Stimulated activated memory B cell treated with anti-CD40 and anti-IgM and Interleukin-4, amounts not matched to agents 10 μg/mL and 1 μg/mL and 100 μg/mL, for 72 hours (primary cell): ENCODE measurements around the gene RFESD.
A peak's percentile ranks its signal among the peaks of the same experiment; 100 is the strongest.

Experiments
- ATAC-seq: fragments of 150-1000 bp; cut with Tn5 transposase; 2 replicates; pipeline ENCODE4 v1.10.0; 2021
- H3K27ac Mint-ChIP-seq: one replicate; pipeline ENCODE4 v1.8.0; 2022; ENCODE audit warnings: mild to moderate bottlenecking, mixed read lengths
- H3K27me3 Mint-ChIP-seq: one replicate; pipeline ENCODE4 v1.8.0; 2022; ENCODE audit warnings: mixed read lengths
- H3K36me3 Mint-ChIP-seq: one replicate; pipeline ENCODE4 v1.8.0; 2022; ENCODE audit warnings: mixed read lengths
- H3K4me1 Mint-ChIP-seq: one replicate; pipeline ENCODE4 v1.8.0; 2022; ENCODE audit warnings: mixed read lengths
- H3K4me3 Mint-ChIP-seq: one replicate; pipeline ENCODE4 v1.8.0; 2022; ENCODE audit warnings: mild to moderate bottlenecking, moderate library complexity, mixed read lengths
- H3K9me3 Mint-ChIP-seq: one replicate; pipeline ENCODE4 v1.8.0; 2022; ENCODE audit warnings: mixed read lengths

RFESD gene

DNA sequence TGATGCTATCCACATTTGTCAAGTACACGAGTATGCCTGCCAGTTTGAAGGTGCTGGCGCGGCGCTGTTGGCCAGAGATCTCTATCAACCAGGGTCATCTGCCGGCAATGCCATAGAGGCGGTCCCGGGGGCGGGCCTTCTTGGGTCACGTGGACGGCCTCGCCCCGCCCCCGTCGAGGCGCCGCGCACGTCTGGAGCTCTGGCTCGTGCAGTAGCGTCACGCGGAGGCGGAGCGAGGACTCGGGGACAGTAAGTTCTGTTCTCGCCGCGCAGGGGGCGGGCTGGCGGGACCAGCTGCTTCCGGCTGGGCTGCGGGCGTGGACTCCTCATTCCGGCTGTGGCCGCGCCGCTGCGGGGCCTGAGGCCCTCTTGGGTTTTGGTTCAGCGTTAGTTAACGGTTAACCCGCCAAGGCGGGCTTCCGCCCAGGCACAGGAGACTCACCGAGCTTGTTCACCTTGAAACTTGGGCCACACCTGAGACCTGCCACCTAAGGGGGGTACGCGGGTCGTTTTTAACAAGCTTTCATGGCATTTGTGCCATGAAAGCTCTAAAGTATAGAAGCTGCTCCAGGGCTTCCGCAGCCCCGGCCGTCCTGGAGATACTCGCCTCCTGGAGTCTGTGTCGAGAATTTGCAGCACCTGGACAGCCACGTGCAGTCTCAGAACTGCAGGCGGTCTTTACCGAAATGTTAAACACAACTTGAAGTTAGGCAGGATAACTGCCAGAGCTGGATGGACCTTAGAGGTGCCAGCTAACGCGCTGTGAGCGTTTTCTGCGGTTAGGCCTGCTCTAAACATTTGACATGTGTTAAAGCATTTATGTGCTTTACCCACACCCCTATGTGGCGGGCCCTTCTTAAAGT is at the start of gene RFESD:
Gene RFESD, plus strand, starts transcription at position 209 of the 863 bp plus-strand sequence. CDS start 5,495 bp downstream, outside the sequence.
- no peaks in the 10 kb centered on the region for H3K27me3 Mint-ChIP-seq
- H3K27ac Mint-ChIP-seq, result peak within 1 kb of the TSS; percentile 88
- H3K4me3 Mint-ChIP-seq, result peak within 1 kb of the TSS; percentile 84
- no peaks in the 10 kb centered on the region for H3K9me3 Mint-ChIP-seq
- peak; percentile 99 for ATAC-seq
- peaks cover 7% of the 10 kb centered on the region for H3K4me1 Mint-ChIP-seq
- H3K36me3 Mint-ChIP-seq, result no peaks in the 10 kb centered on the region

DNA sequence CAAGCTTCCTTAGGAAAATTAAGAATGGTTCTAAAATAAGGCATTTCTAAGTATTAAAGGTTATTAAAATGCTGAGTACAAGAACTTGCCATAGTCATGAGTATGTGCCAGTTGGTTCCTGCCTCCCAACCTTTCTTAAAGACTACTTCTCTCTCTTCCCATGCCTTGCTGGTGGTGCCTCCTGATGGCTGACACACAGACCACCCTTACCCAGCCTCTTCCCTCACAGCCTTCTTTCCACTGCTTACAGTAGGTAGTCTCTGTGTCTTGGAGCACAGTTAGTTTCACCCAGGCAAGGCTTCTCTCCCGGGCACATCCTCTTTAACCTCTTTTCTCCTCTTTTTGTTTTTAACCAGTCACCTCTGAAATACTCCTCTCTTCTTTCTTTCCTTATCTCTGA is 47.3 kb upstream of the RFESD start:
- H3K36me3 Mint-ChIP-seq, result peaks cover 20% of the 10 kb centered on the region
- ATAC-seq, result no peak
- no peaks in the 10 kb centered on the region for H3K27me3 Mint-ChIP-seq
- no peaks in the 10 kb centered on the region for H3K4me1 Mint-ChIP-seq
- no peak overlapping the region for H3K4me3 Mint-ChIP-seq
- no peak overlapping the region for H3K27ac Mint-ChIP-seq
- no peaks in the 10 kb centered on the region for H3K9me3 Mint-ChIP-seq

- Mint-ChIP-seq H3K36me3 (peaks cover 32% of the 10 kb centered on the region), H3K4me1 (no peaks in the 10 kb centered on the region), H3K27me3 (no peaks in the 10 kb centered on the region), H3K4me3 (no peak overlapping the region), H3K9me3 (no peaks in the 10 kb centered on the region), H3K27ac (no peak overlapping the region)
- ATAC-seq, result no peak
Observed at GRCh38 chr5:95600557-95600956, 46.0 kb upstream of the RFESD start.

DNA sequence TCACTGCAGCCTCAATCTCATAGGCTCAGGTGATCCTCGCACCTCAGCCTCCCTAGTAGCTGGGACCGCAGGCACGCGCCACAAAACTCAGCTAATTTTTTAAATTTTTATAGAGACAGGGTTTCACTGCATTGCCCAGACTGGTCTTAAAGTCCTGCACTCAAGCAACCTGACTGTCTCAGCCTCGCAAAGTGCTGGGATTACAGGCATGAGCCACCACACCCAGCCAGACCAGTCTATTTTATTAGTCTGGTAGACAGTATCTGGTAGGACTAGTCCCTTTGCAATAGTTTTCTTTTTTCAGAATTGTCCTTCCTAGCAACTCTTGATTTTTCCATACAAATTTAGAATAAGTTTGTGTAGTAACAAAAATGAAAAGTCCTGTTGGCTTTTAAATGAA is 40.8 kb upstream of the RFESD start:
- no peak overlapping the region for H3K4me3 Mint-ChIP-seq
- no peaks in the 10 kb centered on the region for H3K4me1 Mint-ChIP-seq
- H3K9me3 Mint-ChIP-seq, result no peaks in the 10 kb centered on the region
- no peak overlapping the region for H3K27ac Mint-ChIP-seq
- ATAC-seq, result no peak
- H3K27me3 Mint-ChIP-seq, result no peaks in the 10 kb centered on the region
- H3K36me3 Mint-ChIP-seq, result peaks cover 26% of the 10 kb centered on the region

- no peaks in the 10 kb centered on the region for H3K4me1 Mint-ChIP-seq
- no peaks in the 10 kb centered on the region for H3K9me3 Mint-ChIP-seq
- no peak for ATAC-seq
- no peak overlapping the region for H3K4me3 Mint-ChIP-seq
- no peak overlapping the region for H3K27ac Mint-ChIP-seq
- H3K36me3 Mint-ChIP-seq, result peaks cover 25% of the 10 kb centered on the region
- H3K27me3 Mint-ChIP-seq, result no peaks in the 10 kb centered on the region
Observed at GRCh38 chr5:95606419-95606818, 40.2 kb upstream of the RFESD start.

GRCh38 chr5:95609711-95610110 is 36.9 kb upstream of the RFESD start:
- Mint-ChIP-seq H3K27ac (no peak overlapping the region), H3K4me1 (no peaks in the 10 kb centered on the region), H3K9me3 (peaks cover 6% of the 10 kb centered on the region), H3K4me3 (no peak overlapping the region), H3K27me3 (no peaks in the 10 kb centered on the region), H3K36me3 (peaks cover 29% of the 10 kb centered on the region)
- no peak for ATAC-seq

GRCh38 chr5:95610546-95610945 is 36.0 kb upstream of the RFESD start:
- no peak for ATAC-seq
- Mint-ChIP-seq H3K4me1 (no peaks in the 10 kb centered on the region), H3K4me3 (no peak overlapping the region), H3K27ac (no peak overlapping the region), H3K27me3 (no peaks in the 10 kb centered on the region), H3K36me3 (peaks cover 23% of the 10 kb centered on the region), H3K9me3 (peaks cover 6% of the 10 kb centered on the region)

- no peak overlapping the region for H3K27ac Mint-ChIP-seq
- H3K4me1 Mint-ChIP-seq, result no peaks in the 10 kb centered on the region
- H3K36me3 Mint-ChIP-seq, result peaks cover 21% of the 10 kb centered on the region
- H3K9me3 Mint-ChIP-seq, result peaks cover 6% of the 10 kb centered on the region
- no peak overlapping the region for H3K4me3 Mint-ChIP-seq
- ATAC-seq, result no peak
- no peaks in the 10 kb centered on the region for H3K27me3 Mint-ChIP-seq
Observed at GRCh38 chr5:95611396-95611795, 35.2 kb upstream of the RFESD start.

GRCh38 chr5:95613514-95613913 is 33.1 kb upstream of the RFESD start:
- Mint-ChIP-seq H3K4me1 (no peaks in the 10 kb centered on the region), H3K9me3 (peaks cover 6% of the 10 kb centered on the region), H3K27ac (peak overlapping the region; percentile 65), H3K4me3 (no peak overlapping the region), H3K27me3 (no peaks in the 10 kb centered on the region), H3K36me3 (peaks cover 21% of the 10 kb centered on the region)
- ATAC-seq, result no peak

DNA sequence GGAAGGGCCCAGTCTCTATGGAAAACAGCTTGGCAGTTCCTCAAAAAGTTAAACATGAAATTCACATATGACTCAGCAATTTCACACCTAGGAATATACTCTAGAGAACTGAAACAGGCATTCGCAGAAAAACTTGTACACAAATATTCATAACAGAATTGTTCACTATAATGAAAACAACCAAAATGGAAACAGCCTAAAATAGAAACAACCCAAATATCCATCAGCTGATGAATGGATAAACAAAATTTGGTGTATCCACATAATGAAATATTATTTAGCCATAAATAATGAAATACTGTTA is 31.5 kb upstream of the RFESD start:
- Mint-ChIP-seq H3K36me3 (peaks cover 21% of the 10 kb centered on the region), H3K27me3 (no peaks in the 10 kb centered on the region), H3K9me3 (peaks cover 6% of the 10 kb centered on the region), H3K27ac (no peak overlapping the region), H3K4me3 (no peak overlapping the region), H3K4me1 (peaks cover 9% of the 10 kb centered on the region)
- ATAC-seq, result peak; percentile 50

DNA sequence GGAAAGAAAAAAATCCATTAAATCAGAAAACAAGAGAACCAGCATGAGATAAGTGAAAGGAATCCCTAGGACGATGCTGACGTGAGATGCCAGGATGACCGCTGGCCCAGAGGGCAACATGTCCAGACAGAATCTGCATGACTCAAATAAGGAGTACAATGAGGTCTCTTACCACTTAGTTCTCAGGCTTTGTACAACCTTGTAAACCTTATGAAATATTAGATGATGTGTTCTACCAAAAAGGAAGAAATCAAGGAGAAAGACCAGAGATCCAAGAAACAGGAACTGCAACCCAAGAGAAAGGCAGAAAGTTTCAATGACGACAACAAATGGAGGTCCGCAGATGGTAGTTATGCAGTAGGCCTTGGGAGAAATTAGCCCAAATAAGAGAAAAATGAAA is 29.5 kb upstream of the RFESD start:
- no peaks in the 10 kb centered on the region for H3K27me3 Mint-ChIP-seq
- no peak overlapping the region for H3K27ac Mint-ChIP-seq
- H3K4me3 Mint-ChIP-seq, result no peak overlapping the region
- peaks cover 6% of the 10 kb centered on the region for H3K9me3 Mint-ChIP-seq
- no peak for ATAC-seq
- H3K36me3 Mint-ChIP-seq, result peaks cover 21% of the 10 kb centered on the region
- H3K4me1 Mint-ChIP-seq, result peaks cover 20% of the 10 kb centered on the region

DNA sequence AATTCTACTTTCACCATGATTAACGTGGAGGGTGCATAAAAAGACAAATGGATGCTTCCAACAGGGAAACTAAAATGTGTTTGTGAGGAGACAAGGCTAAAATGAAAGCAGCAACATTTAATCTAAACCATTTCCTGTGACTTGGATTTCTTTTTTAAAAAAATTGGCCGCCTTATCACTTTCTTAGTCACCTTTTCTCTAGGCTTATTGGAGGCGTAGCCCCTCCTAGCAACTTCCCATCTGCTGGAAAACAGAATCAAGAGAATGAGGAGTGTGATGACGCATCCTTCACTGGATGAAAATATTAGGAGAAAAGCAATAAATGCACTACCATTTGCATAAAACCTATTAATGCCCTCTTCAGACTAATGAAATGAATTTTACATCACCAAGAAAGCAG is 27.5 kb upstream of the RFESD start:
- H3K4me1 Mint-ChIP-seq, result peaks cover 26% of the 10 kb centered on the region
- peak overlapping the region; percentile 69 for H3K27ac Mint-ChIP-seq
- peaks cover 3% of the 10 kb centered on the region for H3K36me3 Mint-ChIP-seq
- no peak overlapping the region for H3K4me3 Mint-ChIP-seq
- H3K9me3 Mint-ChIP-seq, result no peaks in the 10 kb centered on the region
- ATAC-seq, result no peak
- no peaks in the 10 kb centered on the region for H3K27me3 Mint-ChIP-seq

GRCh38 chr5:95619514-95620029 is 27.0 kb upstream of the RFESD start:
- no peak for ATAC-seq

GRCh38 chr5:95620030-95620869 is 26.3 kb upstream of the RFESD start, which contains the start of gene GPR150:
Gene GPR150, plus strand, starts transcription at chr5:95620087. Its CDS starts 189 bp downstream, at chr5:95620276.
- Mint-ChIP-seq H3K27me3 (no peaks in the 10 kb centered on the region), H3K36me3 (no peaks in the 10 kb centered on the region), H3K9me3 (no peaks in the 10 kb centered on the region), H3K27ac (peak within 1 kb of the TSS; percentile 83), H3K4me1 (peaks cover 26% of the 10 kb centered on the region), H3K4me3 (peak within 1 kb of the TSS; percentile 87)
- ATAC-seq, result peak; percentile 91

More at GRCh38 chr5:95619514-95620029, 27.0 kb upstream of the RFESD start:
- no peaks in the 10 kb centered on the region for H3K36me3 Mint-ChIP-seq
- H3K27me3 Mint-ChIP-seq, result no peaks in the 10 kb centered on the region
- H3K4me1 Mint-ChIP-seq, result peaks cover 26% of the 10 kb centered on the region
- H3K4me3 Mint-ChIP-seq, result peak overlapping the region; percentile 87
- H3K27ac Mint-ChIP-seq, result peak overlapping the region; percentile 69
- no peaks in the 10 kb centered on the region for H3K9me3 Mint-ChIP-seq
